HL-60 (cell line): ENCODE data around the gene HPS4.

Experiments
- DNase-seq, 2 experiments: peaks; one replicate each; pipeline ENCODE4 v3.0.0-alpha.2; 2010 to 2020; ENCODE audit warnings: low read depth in 1 of 2, low spot score in 1 of 2
- H3K27ac ChIP-seq: fragments of 250-450 bp; sonication (Bioruptor Pico); replicated peaks from 2 replicates; pipeline ENCODE4 v1.5.1; 2020; ENCODE audit warnings: mild to moderate bottlenecking, moderate library complexity
- H3K27me3 ChIP-seq: fragments of 250-450 bp; sonication (Bioruptor Pico); 2 replicates; pipeline ENCODE4 v1.5.1; 2021; ENCODE audit warnings: mild to moderate bottlenecking, moderate library complexity; ENCODE audit not compliant: insufficient read depth, poor library complexity, severe bottlenecking
- H3K4me3 ChIP-seq: replicated peaks from 2 replicates; pipeline ENCODE4 v1.5.1; 2011; ENCODE audit warnings: mild to moderate bottlenecking, control low read depth, low read length; ENCODE audit not compliant: insufficient read depth
- CTCF ChIP-seq: IDR thresholded peaks from one replicate; pipeline ENCODE4 v1.5.1; 2011; ENCODE audit warnings: low read length, control low read depth, inconsistent platforms; ENCODE audit not compliant: insufficient read depth
- GABPA ChIP-seq: IDR thresholded peaks from 2 replicates; pipeline ENCODE4 v1.6.1; 2012; ENCODE audit warnings: low read depth
- POLR2AphosphoS5 ChIP-seq: IDR thresholded peaks from 2 replicates; pipeline ENCODE4 v1.6.1; 2012; ENCODE audit warnings: low read depth
- SPI1 ChIP-seq: IDR thresholded peaks from 2 replicates; pipeline ENCODE4 v1.6.1; 2012; ENCODE audit warnings: low read depth, mild to moderate bottlenecking, borderline replicate concordance
- TF ChIP-seq, protein P1 (sequence below): IDR thresholded peaks from 2 replicates; pipeline ENCODE4 v1.6.1; 2012; ENCODE audit warnings: low read depth; ENCODE audit not compliant: insufficient replicate concordance

The HPS4 gene

DNA sequence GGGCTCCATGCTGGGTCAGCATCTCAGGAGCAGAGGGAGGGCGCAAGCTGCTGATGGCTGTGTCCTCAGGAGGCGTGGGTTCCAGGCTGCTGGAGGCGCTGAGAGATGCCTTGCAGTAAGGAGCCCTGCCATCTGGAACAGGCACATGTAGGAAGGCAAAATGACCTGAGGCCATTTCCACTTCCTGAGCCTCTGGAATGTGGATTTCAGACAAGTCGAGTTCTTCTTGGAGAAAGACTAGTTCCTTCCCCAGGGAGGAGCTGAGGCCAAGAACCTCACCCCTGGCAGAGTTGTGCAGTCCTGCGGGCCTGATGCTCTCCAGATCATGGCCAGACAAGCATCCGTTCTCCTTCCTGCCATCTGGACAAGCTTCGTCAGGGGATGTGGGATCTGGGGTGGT is 19.3 kb downstream of the HPS4 start:
- TF ChIP-seq, protein P1, sequence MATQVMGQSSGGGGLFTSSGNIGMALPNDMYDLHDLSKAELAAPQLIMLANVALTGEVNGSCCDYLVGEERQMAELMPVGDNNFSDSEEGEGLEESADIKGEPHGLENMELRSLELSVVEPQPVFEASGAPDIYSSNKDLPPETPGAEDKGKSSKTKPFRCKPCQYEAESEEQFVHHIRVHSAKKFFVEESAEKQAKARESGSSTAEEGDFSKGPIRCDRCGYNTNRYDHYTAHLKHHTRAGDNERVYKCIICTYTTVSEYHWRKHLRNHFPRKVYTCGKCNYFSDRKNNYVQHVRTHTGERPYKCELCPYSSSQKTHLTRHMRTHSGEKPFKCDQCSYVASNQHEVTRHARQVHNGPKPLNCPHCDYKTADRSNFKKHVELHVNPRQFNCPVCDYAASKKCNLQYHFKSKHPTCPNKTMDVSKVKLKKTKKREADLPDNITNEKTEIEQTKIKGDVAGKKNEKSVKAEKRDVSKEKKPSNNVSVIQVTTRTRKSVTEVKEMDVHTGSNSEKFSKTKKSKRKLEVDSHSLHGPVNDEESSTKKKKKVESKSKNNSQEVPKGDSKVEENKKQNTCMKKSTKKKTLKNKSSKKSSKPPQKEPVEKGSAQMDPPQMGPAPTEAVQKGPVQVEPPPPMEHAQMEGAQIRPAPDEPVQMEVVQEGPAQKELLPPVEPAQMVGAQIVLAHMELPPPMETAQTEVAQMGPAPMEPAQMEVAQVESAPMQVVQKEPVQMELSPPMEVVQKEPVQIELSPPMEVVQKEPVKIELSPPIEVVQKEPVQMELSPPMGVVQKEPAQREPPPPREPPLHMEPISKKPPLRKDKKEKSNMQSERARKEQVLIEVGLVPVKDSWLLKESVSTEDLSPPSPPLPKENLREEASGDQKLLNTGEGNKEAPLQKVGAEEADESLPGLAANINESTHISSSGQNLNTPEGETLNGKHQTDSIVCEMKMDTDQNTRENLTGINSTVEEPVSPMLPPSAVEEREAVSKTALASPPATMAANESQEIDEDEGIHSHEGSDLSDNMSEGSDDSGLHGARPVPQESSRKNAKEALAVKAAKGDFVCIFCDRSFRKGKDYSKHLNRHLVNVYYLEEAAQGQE = no peak
- TF ChIP-seq GABPA (no peak), POLR2AphosphoS5 (no peak), CTCF (no peak), SPI1 (no peak)
- no peak for DNase-seq
- H3K27ac ChIP-seq = no peak overlapping the region
- no peak overlapping the region for H3K4me3 ChIP-seq
- no peaks in the 10 kb centered on the region for H3K27me3 ChIP-seq

GRCh38 chr22:26463688-26464087 is 19.9 kb downstream of the HPS4 start:
- peak in 1 of 2 experiments; percentile 68 for DNase-seq
- Histone ChIP-seq H3K27me3 (no peaks in the 10 kb centered on the region), H3K4me3 (no peak overlapping the region), H3K27ac (no peak overlapping the region)
- peak; percentile 66; the same call in 1 of the 2 replicates for TF ChIP-seq SPI1
- no peak for TF ChIP-seq CTCF
- TF ChIP-seq GABPA = no peak

- no peak overlapping the region for H3K4me3 ChIP-seq
- TF ChIP-seq, protein P1 = no peak
- TF ChIP-seq POLR2AphosphoS5 (no peak), SPI1 (no peak), CTCF (no peak)
- H3K27ac ChIP-seq = no peak overlapping the region
- no peak for DNase-seq
- no peaks in the 10 kb centered on the region for H3K27me3 ChIP-seq
These were observed 20.4 kb downstream of the HPS4 start for GRCh38 chr22:26463101-26463661.

GRCh38 chr22:26462641-26463040 is 20.9 kb downstream of the HPS4 start:
- Histone ChIP-seq H3K27ac (no peak overlapping the region), H3K27me3 (no peaks in the 10 kb centered on the region)

More at GRCh38 chr22:26462641-26463040, 20.9 kb downstream of the HPS4 start:
- DNase-seq = no peak
- no peak overlapping the region for H3K4me3 ChIP-seq
- TF ChIP-seq SPI1 = no peak
- no peak for TF ChIP-seq POLR2AphosphoS5
- TF ChIP-seq GABPA = no peak
- TF ChIP-seq, protein P1 = no peak
- TF ChIP-seq CTCF = no peak
